Kidney (tissue), 14 donors: ENCODE measurements around the gene BRD3OS. TPM values are rescaled to one million over a fixed set of nuclear protein-coding genes. Genes with fewer than 3 reads are reported as not detected.

ENCODE experiments used
- DNase-seq, 5 donors: peaks; one replicate each; pipeline ENCODE4 v3.0.0-alpha.2; 2013 to 2020
- FAIRE-seq: peaks from 2 replicates; lab custom pipeline; 2012; peaks lifted over from hg19 to GRCh38; lab: Jason Lieb, UNC
- H3K27ac ChIP-seq, 2 donors: one replicate each; pipeline ENCODE4 v1.7.0; 2013; ENCODE audit warnings: low read depth in 2 of 2, low read length in 2 of 2, inconsistent platforms in 1 of 2
- H3K27me3 ChIP-seq: one replicate; pipeline ENCODE4 v1.7.1; 2013; ENCODE audit warnings: low read length, inconsistent platforms; ENCODE audit not compliant: control insufficient read depth, insufficient read depth
- H3K36me3 ChIP-seq, 3 donors: one replicate each; pipeline versions ENCODE4 v1.7.0 to v1.7.1; 2013; ENCODE audit warnings: low read length in 3 of 3, control low read depth in 1 of 3, inconsistent platforms in 1 of 3; ENCODE audit not compliant: insufficient read depth in 3 of 3, control insufficient read depth in 2 of 3
- H3K4me1 ChIP-seq, 3 donors: one replicate each; pipeline versions ENCODE4 v1.7.0 to v1.7.1; 2013; ENCODE audit warnings: low read length in 3 of 3, inconsistent platforms in 1 of 3, low read depth in 1 of 3; ENCODE audit not compliant: control insufficient read depth in 2 of 3, insufficient read depth in 2 of 3
- H3K4me3 ChIP-seq, 3 donors: one replicate each; pipeline versions ENCODE4 v1.7.0 to v1.8.1; 2013; ENCODE audit warnings: low read length in 3 of 3, control low read depth in 1 of 3, inconsistent platforms in 1 of 3
- H3K9ac ChIP-seq, 3 donors: one replicate each; pipeline versions ENCODE4 v1.7.0 to v1.7.1; 2013; ENCODE audit warnings: low read length in 3 of 3, control low read depth in 1 of 3, inconsistent platforms in 1 of 3
- H3K9me3 ChIP-seq, 3 donors: one replicate each; pipeline versions ENCODE4 v1.7.0 to v1.7.1; 2013; ENCODE audit warnings: low read length in 3 of 3, control low read depth in 1 of 3, inconsistent platforms in 1 of 3; ENCODE audit not compliant: control insufficient read depth in 2 of 3, insufficient read depth in 1 of 3
- intact Hi-C: fragments of 100-400 bp; cut with DNase I; formaldehyde crosslinking; loops from one replicate; pipeline ENCODE4 v1.11.1; 2022
- polyA plus RNA-seq: library from polyadenylated mRNA; stranded (reverse); fragments of 350-450 nt; fragmentation: Illumina TruSeq; extraction: RNeasy Lipid Tissue Mini Kit (QIAGEN cat#74804); gene quantifications from one replicate; pipeline ENCODE4 v1.2.3, GENCODE V29; 2014; ENCODE audit warnings: low read depth, low replicate concordance; ENCODE audit not compliant: insufficient read depth
- total RNA-seq: library from RNA; stranded (reverse); fragmentation: NEBNext Ultra II Directional; extraction: Animal tissue kit (Norgen Biotek cat#: 25700); gene quantifications from one replicate; pipeline ENCODE4 v1.2.1, GENCODE V29; 2021
- TF ChIP-seq, protein P1 (sequence below): IDR thresholded peaks from 3 replicates; pipeline ENCODE4 v1.5.1; 2012; ENCODE audit warnings: mild to moderate bottlenecking, moderate library complexity, borderline replicate concordance; ENCODE audit not compliant: insufficient read depth; ENCODE audit errors: extremely low read depth
- donor health status: control.
- donor health status: control.
- donor health status: control.
- donor health status: control.
- donor health status: control.
- donor health status: DM: yes; HTN: yes; CAD: no.
- donor health status: Normal renal cell carcinoma (clear cell type).

The BRD3OS gene
- total and polyA plus RNA-seq, 2 donors from 2014 or later: 16.5 to 24.4 TPM

DNA sequence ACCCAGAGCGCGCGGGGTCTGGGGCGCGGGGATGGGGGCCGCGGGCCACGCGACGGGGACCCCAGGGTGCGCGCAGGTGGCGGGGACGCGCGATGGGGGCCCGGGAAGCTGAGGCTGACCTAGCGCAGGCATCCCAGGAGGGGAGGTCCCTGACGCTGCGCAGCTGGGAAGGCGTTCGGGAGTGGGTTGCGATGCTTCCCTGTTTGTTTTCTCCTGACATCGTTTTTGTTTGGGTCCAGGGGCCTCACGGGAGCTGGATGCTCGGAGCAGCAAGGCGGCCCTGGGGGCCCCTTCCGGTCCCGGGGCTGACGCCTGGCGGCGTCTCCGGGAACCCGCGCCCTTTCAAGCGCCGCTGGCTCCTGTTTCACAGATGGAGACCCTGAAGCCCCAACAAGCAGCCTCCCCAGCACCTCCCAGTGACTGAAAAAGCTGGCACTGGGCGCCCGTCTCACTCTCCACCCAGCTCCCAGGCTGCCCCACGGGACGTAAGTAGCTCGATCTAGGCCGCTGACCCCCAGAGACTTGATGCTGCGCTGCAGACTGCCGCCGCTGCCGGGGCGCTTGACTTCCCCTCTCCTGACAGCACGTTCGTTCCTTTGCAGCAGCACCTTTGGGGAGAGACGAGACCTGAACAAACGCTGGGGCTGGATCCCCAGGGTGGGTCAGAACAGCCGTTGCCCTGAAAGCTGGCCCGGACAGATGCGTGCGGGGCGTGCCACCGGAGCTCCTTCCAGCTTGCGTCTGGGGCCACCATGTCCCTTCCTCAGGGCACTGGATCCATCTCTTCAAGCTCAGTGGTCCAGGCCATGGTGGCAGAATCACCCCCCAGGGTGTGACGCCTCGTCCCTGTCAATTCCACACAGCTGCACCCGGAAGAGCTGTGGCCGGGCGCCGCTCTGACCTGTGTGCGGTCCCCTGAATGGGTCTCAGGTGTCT is 593 bp downstream of the BRD3OS start:
- peak overlapping the region; percentile 67 to 72 (median 72) for H3K4me3 ChIP-seq
- FAIRE-seq: no peak
- peaks cover 0 to 4% (median 0%) of the 10 kb centered on the region in 3 donors for H3K4me1 ChIP-seq
- peaks cover 0 to 2% (median 0%) of the 10 kb centered on the region in 3 donors for H3K36me3 ChIP-seq
- TF ChIP-seq, protein P1, sequence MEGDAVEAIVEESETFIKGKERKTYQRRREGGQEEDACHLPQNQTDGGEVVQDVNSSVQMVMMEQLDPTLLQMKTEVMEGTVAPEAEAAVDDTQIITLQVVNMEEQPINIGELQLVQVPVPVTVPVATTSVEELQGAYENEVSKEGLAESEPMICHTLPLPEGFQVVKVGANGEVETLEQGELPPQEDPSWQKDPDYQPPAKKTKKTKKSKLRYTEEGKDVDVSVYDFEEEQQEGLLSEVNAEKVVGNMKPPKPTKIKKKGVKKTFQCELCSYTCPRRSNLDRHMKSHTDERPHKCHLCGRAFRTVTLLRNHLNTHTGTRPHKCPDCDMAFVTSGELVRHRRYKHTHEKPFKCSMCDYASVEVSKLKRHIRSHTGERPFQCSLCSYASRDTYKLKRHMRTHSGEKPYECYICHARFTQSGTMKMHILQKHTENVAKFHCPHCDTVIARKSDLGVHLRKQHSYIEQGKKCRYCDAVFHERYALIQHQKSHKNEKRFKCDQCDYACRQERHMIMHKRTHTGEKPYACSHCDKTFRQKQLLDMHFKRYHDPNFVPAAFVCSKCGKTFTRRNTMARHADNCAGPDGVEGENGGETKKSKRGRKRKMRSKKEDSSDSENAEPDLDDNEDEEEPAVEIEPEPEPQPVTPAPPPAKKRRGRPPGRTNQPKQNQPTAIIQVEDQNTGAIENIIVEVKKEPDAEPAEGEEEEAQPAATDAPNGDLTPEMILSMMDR: no peak
- no peaks in the 10 kb centered on the region for H3K27me3 ChIP-seq
- H3K9ac ChIP-seq: peak overlapping the region in 2 of 3 donors; percentile 34 to 47
- H3K27ac ChIP-seq: peak overlapping the region; percentile 23 to 32
- intact Hi-C loops: no loop called here
- H3K9me3 ChIP-seq: no peaks in the 10 kb centered on the region
- DNase-seq: peak in 4 of 5 donors; percentile 56 to 88 (median 74)

DNA sequence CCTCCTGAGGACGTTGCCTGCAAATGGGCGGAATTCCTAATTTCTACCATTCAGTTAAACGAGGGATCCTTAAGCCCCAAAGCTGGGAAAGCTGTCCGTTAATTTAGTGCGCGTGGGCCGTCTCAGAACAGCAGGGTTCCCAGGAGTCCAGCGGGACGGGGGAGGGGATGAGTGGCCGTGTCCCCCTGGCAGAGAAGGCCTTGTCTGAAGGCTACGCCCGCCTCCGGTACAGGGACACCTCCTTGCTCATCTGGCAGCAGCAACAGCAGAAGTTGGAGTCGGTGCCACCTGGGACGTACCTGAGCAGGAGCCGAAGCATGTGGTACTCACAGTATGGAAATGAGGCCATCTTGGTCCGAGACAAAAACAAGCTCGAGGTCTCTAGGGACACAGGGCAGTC is 1.3 kb downstream of the BRD3OS start:
- intact Hi-C loops: no loop called here
- FAIRE-seq: no peak
- TF ChIP-seq, protein P1: no peak
- DNase-seq: peak in 2 of 5 donors; percentile 74 to 86
- H3K36me3 ChIP-seq: peaks cover 0 to 7% (median 0%) of the 10 kb centered on the region in 3 donors
- H3K9me3 ChIP-seq: no peaks in the 10 kb centered on the region
- no peak overlapping the region for H3K4me3 ChIP-seq
- no peak overlapping the region for H3K9ac ChIP-seq
- H3K4me1 ChIP-seq: peaks cover 0 to 4% (median 0%) of the 10 kb centered on the region in 3 donors
- no peak overlapping the region for H3K27ac ChIP-seq
- no peaks in the 10 kb centered on the region for H3K27me3 ChIP-seq

DNA sequence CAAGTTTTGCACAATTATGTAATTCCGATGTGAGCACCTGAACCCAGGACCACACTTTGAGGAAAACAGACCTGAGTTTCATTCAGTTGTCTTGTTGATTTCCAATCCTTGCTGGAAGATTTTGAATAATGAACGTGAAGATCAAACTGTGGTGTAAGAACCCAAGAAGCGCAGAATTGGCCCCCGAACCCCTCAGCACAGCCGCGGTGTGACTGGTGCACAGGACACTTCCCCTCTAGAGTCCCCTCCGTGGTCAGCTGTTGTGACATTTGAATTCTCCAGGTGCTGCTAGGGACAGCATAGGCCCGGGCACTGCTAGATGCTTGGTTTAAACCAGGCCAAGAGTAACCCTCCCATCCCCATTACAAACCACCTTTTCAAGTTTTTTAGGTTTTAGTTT is 1.7 kb downstream of the BRD3OS start:
- H3K36me3 ChIP-seq: peaks cover 0 to 9% (median 0%) of the 10 kb centered on the region in 3 donors
- H3K4me1 ChIP-seq: peaks cover 0 to 4% (median 0%) of the 10 kb centered on the region in 3 donors
- no peak for FAIRE-seq
- H3K9ac ChIP-seq: no peak overlapping the region
- no peaks in the 10 kb centered on the region for H3K27me3 ChIP-seq
- H3K4me3 ChIP-seq: no peak overlapping the region
- TF ChIP-seq, protein P1: no peak
- no peak overlapping the region for H3K27ac ChIP-seq
- no peaks in the 10 kb centered on the region for H3K9me3 ChIP-seq
- intact Hi-C loops: no loop called here
- DNase-seq: peak in 1 of 5 donors; percentile 78
